Adrenal gland (tissue), 12 donors: Measurements from ENCODE around the gene C4A. TPM values are rescaled to one million over a fixed set of nuclear protein-coding genes. Genes with fewer than 3 reads are reported as not detected.
A peak's percentile ranks its signal among the peaks of the same experiment; 100 is the strongest.
"Not testable (repeated sequence)": the region's sequence is repeated elsewhere in the genome, so short reads cannot be mapped to it uniquely, and the experiment has no call there.

Experiments
- DNase-seq, 7 donors: peaks; one replicate each; pipeline ENCODE4 v3.0.0-alpha.2; 2019 to 2020
- H3K27ac ChIP-seq, 5 donors: fragments of 200-600 bp; sonication (generic) in 4 of 5; 1 replicate in 3 of 5; 2 replicates in 2 of 5; pipeline versions ENCODE4 v1.5.1 to v1.8.0; 2016 to 2020; ENCODE audit warnings: mild to moderate bottlenecking in 1 of 5
- H3K27me3 ChIP-seq: fragments of 200-600 bp; 2 replicates; pipeline ENCODE4 v1.8.0; 2021
- H3K36me3 ChIP-seq, 2 donors: fragments of 200-600 bp; replicated peaks in 1 of 2; 1 replicate in 1 of 2; 2 replicates in 1 of 2; pipeline versions ENCODE4 v1.5.1 to v1.8.0; 2018 to 2022
- H3K4me1 ChIP-seq, 2 donors: fragments of 200-600 bp; replicated peaks in 1 of 2; 1 replicate in 1 of 2; 2 replicates in 1 of 2; pipeline versions ENCODE4 v1.5.1 to v1.8.0; 2018 to 2021
- H3K4me3 ChIP-seq, 4 donors: fragments of 200-600 bp; sonication (generic) in 3 of 4; one replicate each; pipeline ENCODE4 v1.5.1; 2016 to 2018
- H3K9me3 ChIP-seq, 3 donors: fragments of 200-600 bp; sonication (generic) in 1 of 3; replicated peaks in 1 of 3; 1 replicate in 2 of 3; 2 replicates in 1 of 3; pipeline versions ENCODE4 v1.5.1 to v1.8.0; 2016 to 2021
- POLR2A ChIP-seq, 2 donors: fragments of 450-650 bp; IDR thresholded peaks; one replicate each; pipeline ENCODE4 v1.6.1; 2017; ENCODE audit warnings: antibody characterized with exemption in 2 of 2, mild to moderate bottlenecking in 2 of 2, moderate library complexity in 1 of 2
- WGBS, 4 donors: extraction: QIAGEN DNeasy Blood & Tissue Kit in 2 of 4; methylation state at CpG; one replicate each; pipeline versions ENCODE4 v1.1.5 to v1.1.7; 2013 to 2017; 5-methylcytosine and 5-hydroxymethylcytosine counted together
- intact Hi-C, 2 donors: fragments of 100-400 bp; cut with DNase I; formaldehyde crosslinking; loops; one replicate each; pipeline versions ENCODE4 v1.14.1 to v1.15.0; 2022 to 2023
- polyA plus RNA-seq, 3 donors: library from polyadenylated mRNA; stranded (reverse); fragments of 200-250 nt in 2 of 3; fragments of 350-450 nt in 1 of 3; fragmentation: Illumina TruSeq in 1 of 3; extraction: RNeasy Lipid Tissue Mini Kit (QIAGEN cat#74804) in 1 of 3; gene quantifications; one replicate each; pipeline ENCODE4 v1.2.3, GENCODE V29; 2013 to 2014
- total RNA-seq, 9 donors: library from RNA; depleted of rRNA in 4 of 9; stranded (reverse); fragments of >200 nt in 4 of 9; fragments of 120-200 nt in 1 of 9; fragmentation: NEBNext Ultra II Directional in 1 of 9; extraction: Animal tissue kit (Norgen Biotek cat#: 25700) in 1 of 9; gene quantifications; one replicate each; pipeline versions ENCODE4 v1.1.0 to v1.2.4, GENCODE V29; 2013 to 2023
- donor health status: healthy with polysubstance abuse.
- donor health status: Bipolar disorder and iron deficiency.
- donor health status: DM: yes; HTN: yes; CAD: no.
- donor health status: DM: no; HTN: no; CAD: no.
- donor health status: DM: no; HTN: no; CAD: no.
- donor health status: DM: yes; HTN: yes; CAD: no.

Gene C4A
- total and polyA plus RNA-seq, 12 donors, result 212 to 2,285 (median 1,142) TPM

GRCh38 chr6:32029553-32029952 lies 47.7 kb downstream of the C4A start:
- intact Hi-C loops, H3K36me3 ChIP-seq, H3K4me1 ChIP-seq, H3K4me3 ChIP-seq, H3K27ac ChIP-seq, H3K9me3 ChIP-seq, H3K27me3 ChIP-seq: not testable (repeated sequence)
- peak in 3 of 7 donors; percentile 0 to 11 (median 8) for DNase-seq
- WGBS, 4 donors, result 96 to 98% methylated on average over 7 to 8 of the region's 14 CpGs; no CpG with 5 or more reads in 2 of the 4 donors

GRCh38 chr6:32035283-32036013 lies 53.6 kb downstream of the C4A start:
- H3K9me3 ChIP-seq, intact Hi-C loops, DNase-seq, H3K27me3 ChIP-seq, H3K4me1 ChIP-seq, H3K27ac ChIP-seq, H3K36me3 ChIP-seq, H3K4me3 ChIP-seq: not testable (repeated sequence)
- no CpG with 5 or more reads among the region's 16 CpGs for WGBS, 4 donors

GRCh38 chr6:32037136-32037535 lies 55.3 kb downstream of the C4A start:
- DNase-seq, result peak in 1 of 7 donors; percentile 13
- 51 to 79% (median 60%) methylated on average over 3 to 5 of the region's 5 CpGs for WGBS, 4 donors

GRCh38 chr6:32037598-32038524 lies 56.0 kb downstream of the C4A start, which contains the start of gene CYP21A2:
Gene CYP21A2, plus strand, starts transcription at chr6:32038415. Its CDS starts 8 bp downstream, at chr6:32038423.
- Histone ChIP-seq H3K4me3 (peak within 1 kb of the TSS in 1 of 4 donors; percentile 22), H3K27ac (peak within 1 kb of the TSS; percentile 69 to 86 (median 79))
- intact Hi-C loops, H3K36me3 ChIP-seq, H3K9me3 ChIP-seq, H3K4me1 ChIP-seq, H3K27me3 ChIP-seq: not testable (repeated sequence)
- DNase-seq, result peak; percentile 80 to 94 (median 90)
- peak in 1 of 2 donors; percentile 51 for TF ChIP-seq POLR2A (IDR thresholded peaks at IDR 0.05)
- WGBS, 4 donors, result 37 to 48% (median 44%) methylated on average over 8 to 15 of the region's 19 CpGs

More at GRCh38 chr6:32037136-32037535, 55.3 kb downstream of the C4A start:
- H3K27me3 ChIP-seq, H3K9me3 ChIP-seq, H3K4me1 ChIP-seq, H3K4me3 ChIP-seq, intact Hi-C loops, H3K36me3 ChIP-seq: not testable (repeated sequence)
- H3K27ac ChIP-seq, result peak overlapping the region; percentile 61 to 84 (median 77)

GRCh38 chr6:32038878-32039277 lies 57.0 kb downstream of the C4A start:
- H3K27me3 ChIP-seq, H3K4me1 ChIP-seq, H3K9me3 ChIP-seq, intact Hi-C loops, H3K36me3 ChIP-seq: not testable (repeated sequence)
- peak in 6 of 7 donors; percentile 28 to 66 (median 50) for DNase-seq
- peak; percentile 25 to 31 for TF ChIP-seq POLR2A (IDR thresholded peaks at IDR 0.05)
- Histone ChIP-seq H3K4me3 (peak overlapping the region in 1 of 4 donors; percentile 22), H3K27ac (peak overlapping the region; percentile 12 to 86 (median 79))
- 28 to 53% (median 41%) methylated on average over 4 of the region's 5 CpGs for WGBS, 4 donors

GRCh38 chr6:32039321-32040274 lies 57.7 kb downstream of the C4A start:
- H3K36me3 ChIP-seq, H3K4me1 ChIP-seq, intact Hi-C loops, H3K9me3 ChIP-seq, H3K27me3 ChIP-seq: not testable (repeated sequence)
- Histone ChIP-seq H3K4me3 (peak overlapping the region in 2 of 4 donors; percentile 18 to 22), H3K27ac (peak overlapping the region; percentile 12 to 86 (median 79))
- peak in 1 of 2 donors; percentile 12 for TF ChIP-seq POLR2A (IDR thresholded peaks at IDR 0.05)
- WGBS, 4 donors, result 37 to 44% (median 40%) methylated on average over 11 to 23 of the region's 24 CpGs; no CpG with 5 or more reads in 1 of the 4 donors
- peak; percentile 20 to 70 (median 62) for DNase-seq

- H3K27me3 ChIP-seq, H3K9me3 ChIP-seq, H3K36me3 ChIP-seq, intact Hi-C loops, H3K4me1 ChIP-seq: not testable (repeated sequence)
- peak in 6 of 7 donors; percentile 33 to 68 (median 46) for DNase-seq
- Histone ChIP-seq H3K27ac (peak overlapping the region; percentile 12 to 86 (median 79)), H3K4me3 (peak overlapping the region in 1 of 4 donors; percentile 22)
- 40 to 58% (median 55%) methylated on average over 3 to 19 of the region's 43 CpGs; no CpG with 5 or more reads in 1 of the 4 donors for WGBS, 4 donors
Measured at GRCh38 chr6:32040299-32041049, 58.6 kb downstream of the C4A start.

GRCh38 chr6:32041050-32041321 lies 59.1 kb downstream of the C4A start:
- WGBS, 4 donors, result 28 to 39% methylated on average over 5 to 7 of the region's 13 CpGs; no CpG with 5 or more reads in 2 of the 4 donors
- Histone ChIP-seq H3K4me3 (peak overlapping the region in 1 of 4 donors; percentile 22), H3K27ac (peak overlapping the region in 2 of 5 donors; percentile 86)
- H3K9me3 ChIP-seq, H3K27me3 ChIP-seq, H3K36me3 ChIP-seq, H3K4me1 ChIP-seq, intact Hi-C loops: not testable (repeated sequence)
- peak in 3 of 7 donors; percentile 28 to 64 (median 30) for DNase-seq
